T-helper 2 cell (primary cell): ENCODE data around the gene IL31.
"Not testable (repeated sequence)": the region's sequence is repeated elsewhere in the genome, so short reads cannot be mapped to it uniquely, and the experiment has no call there.

Experiments
- DNase-seq, 5 experiments: peaks; one replicate each; pipeline versions ENCODE4 v3.0.0 to v3.0.0-alpha.2; 2012 to 2022

IL31 gene

DNA sequence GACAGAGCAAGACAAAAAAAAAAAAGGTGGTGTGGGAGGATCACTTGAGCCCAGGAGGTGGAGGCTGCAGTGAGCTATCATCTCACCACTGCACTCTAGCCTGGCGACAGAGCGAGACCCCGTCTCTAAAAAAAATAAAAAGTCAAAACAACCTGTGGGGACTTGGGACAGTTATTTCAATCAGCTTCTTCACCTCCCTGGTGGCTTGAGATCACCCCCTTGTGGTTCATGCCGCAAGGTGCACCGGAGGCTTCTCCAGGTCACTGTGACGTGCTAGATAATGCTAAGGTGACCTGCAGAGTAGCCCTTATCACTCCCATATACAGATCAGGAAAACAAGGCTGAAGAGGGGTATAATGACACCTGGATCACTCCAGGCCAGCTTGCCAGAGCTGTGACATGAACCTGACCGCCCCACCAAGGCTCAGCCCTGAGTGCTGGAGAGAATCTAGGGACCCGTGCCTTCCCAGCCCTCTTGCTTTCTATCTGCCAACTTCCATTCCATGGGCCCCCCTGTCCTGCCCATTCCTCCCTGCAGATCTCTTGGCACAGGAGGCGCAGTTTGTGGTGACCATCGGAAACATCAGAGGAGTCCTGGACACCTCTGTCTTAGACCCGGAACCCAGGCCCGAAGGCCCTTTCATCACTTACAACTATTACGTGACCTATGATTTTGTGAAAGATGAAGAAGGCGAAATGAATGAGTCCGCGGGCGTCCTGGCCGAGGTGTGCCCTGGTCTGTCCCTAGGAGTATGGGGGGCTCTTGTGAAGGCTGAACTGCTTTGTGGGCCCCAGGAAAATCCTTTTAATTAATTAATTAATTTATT, 17.0 kb upstream of the IL31 start:
- peak in 4 of 5 experiments; percentile 32 to 84 (median 54) for DNase-seq

DNA sequence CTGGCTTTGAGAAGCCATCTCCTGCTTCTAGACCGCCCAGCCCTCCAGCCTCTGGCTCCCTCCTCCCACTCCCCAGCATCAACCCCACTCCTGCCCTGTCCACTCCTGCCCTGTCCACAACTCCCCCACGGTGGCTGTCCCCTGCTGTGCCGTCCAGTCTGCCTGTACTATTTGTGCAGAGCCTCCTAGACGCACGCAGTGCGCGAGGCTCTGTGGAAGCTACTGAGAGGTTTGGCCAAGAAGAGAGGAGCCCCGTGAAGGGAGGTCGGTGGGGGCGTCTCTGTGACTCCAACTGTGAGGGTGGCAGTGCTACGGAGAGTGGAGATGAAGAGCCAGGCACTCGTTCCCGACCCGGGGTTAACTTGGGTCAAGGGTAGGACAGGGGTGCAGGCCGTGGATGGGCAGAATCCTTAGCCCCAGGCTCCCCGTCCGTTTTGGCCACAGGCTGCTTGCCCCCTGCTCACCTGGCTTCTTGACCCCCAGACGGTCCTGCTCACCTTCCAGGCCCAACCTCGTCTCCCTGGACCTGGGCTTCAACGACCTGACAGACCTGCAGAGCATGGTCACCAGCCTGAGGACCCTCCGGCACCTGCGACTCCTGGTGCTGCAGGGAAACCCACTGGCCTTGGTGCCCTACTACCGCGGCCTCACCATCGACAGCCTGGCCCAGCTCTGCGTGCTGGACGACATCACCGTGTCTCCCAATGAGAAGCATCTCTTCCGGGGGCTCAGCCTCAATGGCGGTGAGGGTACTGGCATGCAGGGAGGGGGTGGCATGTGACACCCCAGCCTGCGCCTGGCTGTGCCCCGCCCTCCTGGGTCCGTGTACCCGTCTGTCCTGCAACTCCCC, 15.8 kb upstream of the IL31 start:
- DNase-seq: no peak

DNA sequence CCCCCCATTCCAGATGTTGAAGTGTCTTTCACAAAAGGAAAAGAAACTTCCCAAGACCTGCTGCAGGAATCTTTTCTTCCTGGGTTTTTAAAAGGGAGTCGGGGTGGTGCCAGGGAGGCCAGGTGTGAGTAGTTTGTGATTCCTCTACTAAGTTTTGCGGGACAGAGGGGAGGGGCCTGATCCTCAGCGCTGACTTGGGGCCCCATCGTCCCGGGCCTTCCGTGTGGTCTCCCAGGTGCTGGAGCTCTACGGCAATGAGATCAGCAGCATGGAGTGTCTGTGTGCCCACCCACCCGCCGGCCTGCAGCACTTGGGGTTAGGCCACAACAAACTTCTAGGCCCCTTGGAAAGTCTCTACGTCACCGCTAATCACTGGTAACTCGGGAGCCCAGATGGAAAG, 13.4 kb upstream of the IL31 start:
- no peak for DNase-seq

DNA sequence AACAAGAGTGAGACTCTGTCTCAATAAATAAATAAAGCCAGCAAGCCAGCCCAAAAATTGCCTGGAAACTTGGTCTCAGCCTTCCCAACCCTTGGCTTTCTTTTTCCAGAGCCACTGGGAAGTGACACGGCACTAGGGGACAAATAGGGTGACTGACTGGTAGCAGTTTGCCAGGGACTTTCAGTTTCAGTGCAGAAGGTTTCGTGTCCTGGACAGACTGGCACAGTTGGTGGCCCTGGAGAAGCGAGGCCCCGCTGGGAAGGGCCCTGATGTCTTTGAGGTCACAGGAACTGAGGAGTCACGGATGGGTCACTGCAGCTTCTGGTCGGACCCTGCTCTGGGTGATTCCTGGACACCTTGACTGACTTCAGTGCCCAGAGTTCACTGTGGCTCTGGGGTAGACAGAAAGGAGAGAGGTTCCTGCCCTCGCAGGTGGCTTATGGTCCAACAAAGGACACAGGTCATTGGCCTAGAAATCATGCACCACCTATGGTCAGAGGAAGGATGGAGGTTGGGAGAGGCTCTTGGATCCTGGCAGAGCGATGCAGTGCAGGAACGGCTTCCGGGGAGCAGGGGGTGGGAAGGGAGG, 11.6 kb upstream of the IL31 start:
- no peak for DNase-seq

DNA sequence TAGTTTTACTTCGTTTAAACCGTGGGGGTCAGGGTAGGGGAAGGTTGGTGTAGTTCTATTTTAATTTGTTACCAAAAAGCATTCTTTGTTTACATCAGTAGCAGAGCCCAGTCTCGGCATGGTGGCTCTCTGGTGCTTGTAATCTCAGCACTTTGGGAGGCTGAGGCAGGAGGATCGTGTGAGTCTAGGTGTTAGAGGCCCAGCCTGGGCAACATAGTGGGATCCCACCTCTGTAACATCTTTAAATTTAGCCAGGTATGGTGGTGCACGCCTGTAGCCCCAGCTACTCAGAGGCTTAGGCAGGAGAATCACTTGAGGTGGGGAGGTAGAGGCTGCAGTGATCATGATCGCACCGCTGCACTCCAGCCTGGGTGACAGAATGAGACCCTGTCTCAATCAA, 11.1 kb upstream of the IL31 start:
- no peak for DNase-seq

DNA sequence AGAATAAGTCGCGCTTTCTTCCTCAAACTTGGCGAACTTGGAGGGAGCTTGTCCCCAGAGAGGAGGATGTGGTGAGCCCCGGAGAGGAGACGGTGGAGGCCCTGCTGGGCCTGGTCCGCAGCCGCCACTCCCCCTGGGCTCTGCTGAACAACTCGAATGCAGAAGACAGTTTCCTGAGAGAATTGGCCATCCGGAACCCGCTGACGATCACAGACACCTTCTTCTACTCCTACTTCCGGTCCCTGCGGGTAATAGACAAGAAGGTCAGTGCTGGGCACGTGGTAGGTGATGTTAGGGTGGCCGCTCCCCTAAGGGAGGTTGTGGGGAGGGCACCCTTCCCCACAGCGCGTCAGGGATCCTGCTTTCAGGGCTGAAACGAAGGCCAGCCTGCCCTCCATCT, 10.5 kb upstream of the IL31 start:
- DNase-seq: no peak

DNA sequence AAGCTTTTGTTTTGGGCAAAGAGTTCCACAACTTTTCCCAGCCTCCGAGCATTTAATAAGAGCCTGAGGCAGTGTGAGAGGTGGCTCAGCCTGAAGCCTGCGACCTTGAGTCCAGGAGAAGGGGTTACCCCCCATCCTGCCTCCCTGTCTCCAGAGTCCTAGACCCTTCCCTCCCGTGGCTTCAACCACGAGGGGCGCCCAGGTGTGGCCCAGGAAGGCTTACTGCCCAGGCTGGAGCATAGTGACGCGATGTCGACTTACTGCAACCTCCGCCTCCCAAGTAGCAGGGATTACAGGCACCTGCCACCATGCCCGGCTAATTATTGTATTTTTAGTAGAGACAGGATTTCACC, 9.5 kb upstream of the IL31 start:
- DNase-seq: no peak

DNA sequence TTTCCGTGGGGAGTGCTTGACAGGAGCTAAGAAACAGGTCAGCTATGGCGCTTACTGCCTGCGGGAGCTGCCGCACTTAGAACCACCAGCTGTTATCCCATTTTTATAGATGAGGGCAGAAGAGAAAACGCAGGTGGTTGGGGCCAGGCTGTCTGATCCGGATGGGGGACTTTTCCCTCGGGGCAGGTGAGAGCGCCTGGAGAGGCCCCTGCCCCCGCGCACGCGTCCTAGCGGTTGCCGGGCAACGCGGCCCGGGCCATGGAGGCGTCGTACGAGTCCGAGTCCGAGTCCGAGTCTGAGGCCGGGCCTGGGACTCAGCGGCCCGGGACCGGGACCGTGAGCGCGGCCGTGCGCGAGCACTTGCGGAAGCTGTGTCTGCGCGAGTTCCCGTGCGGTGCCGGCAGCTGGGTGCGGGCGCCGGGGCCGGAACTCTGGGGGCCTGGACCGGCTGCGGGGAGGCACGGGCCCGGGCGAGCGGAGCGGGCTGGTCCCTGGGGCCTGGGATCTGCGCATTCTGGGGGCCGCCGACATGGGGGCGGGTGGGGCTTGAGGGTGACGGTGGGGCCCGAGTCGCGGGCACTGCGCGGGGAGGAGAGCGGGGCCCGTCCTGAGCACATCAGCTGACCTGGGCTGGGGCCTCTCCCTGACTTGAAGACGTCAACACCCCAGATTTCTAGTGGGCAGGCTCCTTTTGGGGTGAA, 9.0 kb upstream of the IL31 start, which contains the start of gene LRRC43:
LRRC43 (plus strand) TSS at position 237 of the 701 bp plus-strand sequence; CDS start at position 259, 22 bp downstream.
- peak in 1 of 5 experiments; percentile 65 for DNase-seq

DNA sequence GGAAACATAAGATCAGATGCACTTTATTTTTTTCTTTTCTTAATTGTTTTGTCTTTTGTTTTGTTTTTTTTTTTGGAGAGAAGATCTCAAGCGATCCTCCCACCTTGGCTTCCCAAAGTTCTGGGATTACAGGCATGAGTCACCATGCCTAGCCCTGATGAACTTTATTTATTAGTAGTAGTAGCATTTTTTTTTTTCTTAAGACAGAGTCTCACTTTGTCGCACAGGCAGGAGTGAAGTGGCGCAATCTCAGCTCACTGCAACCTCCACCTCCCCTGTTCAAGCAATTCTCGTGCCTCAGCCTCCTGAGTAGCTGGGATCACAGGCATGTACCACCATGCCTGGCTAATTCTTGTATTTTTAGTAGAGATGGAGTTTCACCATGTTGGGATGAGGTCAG, 2.5 kb upstream of the IL31 start:
- not testable (repeated sequence) for DNase-seq

DNA sequence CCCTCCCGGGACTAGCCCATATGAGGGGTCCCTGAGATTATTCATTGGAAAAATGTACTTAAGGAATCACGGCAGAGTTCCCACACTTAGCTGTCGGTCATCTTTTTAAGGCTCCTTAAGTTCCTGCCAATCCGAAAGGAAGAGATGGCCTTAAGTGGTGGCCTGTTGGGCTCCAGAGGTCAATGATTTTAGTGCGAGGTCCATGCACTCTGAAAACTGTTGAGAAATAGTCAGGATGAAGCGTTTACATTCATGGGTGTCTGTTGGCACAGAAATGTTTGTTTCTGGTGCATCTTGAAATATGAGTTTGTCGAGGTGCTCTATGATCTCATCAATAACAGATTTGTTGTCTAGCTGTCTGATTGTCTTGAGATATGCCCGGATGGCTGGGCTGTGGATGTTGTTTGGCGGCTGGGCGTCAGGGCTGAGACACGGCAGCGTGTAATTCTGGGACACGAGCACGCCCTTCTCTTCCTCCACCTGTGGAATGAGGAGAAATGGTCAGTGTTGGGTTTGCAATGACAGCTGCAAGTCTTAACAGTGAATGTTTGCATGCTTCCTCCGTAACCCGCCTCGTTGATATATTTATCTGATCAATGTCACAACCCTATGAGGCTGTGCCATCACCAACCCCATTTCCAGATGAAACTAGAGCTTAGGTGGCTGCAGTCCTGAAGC, 1.6 kb downstream of the IL31 start:
- no peak for DNase-seq

DNA sequence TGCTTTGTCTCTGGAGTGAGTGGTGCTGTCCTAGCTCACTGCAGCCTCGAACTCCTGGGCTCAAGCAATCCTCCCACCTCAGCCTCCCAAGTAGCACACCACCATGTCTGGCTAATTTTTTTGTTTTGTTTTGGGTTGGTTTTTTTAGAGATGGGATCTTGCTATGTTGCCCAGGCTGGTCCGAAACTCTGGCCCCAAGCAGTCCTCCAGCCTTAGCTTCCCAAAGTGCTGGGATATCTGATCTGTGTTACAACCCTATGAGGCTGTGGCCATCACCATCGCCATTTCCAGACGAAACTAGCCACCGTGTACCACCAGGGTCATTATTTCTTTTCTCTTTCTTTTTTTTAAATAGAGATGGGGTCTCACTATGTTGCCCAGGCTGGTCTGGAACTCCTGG, 2.6 kb downstream of the IL31 start:
- no peak for DNase-seq

DNA sequence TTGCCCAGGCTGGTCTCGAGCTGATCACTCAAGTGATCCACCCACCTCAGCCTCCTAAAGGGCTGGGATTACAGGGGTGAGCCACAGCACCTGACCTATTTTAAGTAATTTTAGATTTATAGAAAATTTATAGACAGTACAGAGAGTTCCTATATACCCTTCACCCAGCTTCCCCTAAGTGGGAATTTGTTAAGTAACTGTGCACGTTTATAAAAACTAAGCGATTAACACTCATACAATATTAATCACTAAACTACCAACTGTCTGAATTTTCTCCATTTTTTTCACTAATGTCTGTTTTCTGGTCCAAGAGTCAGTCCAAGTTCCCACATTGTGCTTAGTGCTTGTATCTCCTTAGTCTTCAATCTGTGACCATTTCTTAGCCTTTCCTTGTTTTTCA, 5.5 kb downstream of the IL31 start:
- DNase-seq: no peak

DNA sequence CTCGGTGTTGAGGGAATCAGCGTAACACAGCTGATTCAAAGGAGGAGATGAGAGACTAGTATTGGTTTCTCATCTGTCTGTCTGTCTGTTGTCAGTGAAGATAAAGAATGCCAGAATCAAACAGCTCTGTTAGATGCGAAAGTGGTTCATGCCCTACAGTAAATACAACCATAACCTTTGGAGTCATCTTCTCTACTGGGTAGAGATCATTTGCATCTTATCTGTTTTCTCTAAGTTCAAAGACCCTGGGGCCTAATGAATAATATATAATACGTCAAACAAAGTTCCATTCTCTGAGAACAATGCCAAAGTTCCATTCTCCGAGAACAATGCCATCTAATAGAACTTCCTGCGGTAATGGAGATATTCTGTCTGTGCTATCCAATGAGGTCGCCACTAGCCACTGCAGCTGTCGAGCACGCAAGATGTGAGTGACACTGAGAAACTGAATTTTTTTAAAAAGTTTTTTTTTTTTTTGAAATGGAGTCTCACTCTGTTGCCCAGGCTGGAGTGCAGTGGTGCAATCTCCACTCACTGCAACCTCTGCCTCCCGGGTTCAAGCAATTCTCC, 6.6 kb downstream of the IL31 start:
- peak in 1 of 5 experiments; percentile 77 for DNase-seq

DNA sequence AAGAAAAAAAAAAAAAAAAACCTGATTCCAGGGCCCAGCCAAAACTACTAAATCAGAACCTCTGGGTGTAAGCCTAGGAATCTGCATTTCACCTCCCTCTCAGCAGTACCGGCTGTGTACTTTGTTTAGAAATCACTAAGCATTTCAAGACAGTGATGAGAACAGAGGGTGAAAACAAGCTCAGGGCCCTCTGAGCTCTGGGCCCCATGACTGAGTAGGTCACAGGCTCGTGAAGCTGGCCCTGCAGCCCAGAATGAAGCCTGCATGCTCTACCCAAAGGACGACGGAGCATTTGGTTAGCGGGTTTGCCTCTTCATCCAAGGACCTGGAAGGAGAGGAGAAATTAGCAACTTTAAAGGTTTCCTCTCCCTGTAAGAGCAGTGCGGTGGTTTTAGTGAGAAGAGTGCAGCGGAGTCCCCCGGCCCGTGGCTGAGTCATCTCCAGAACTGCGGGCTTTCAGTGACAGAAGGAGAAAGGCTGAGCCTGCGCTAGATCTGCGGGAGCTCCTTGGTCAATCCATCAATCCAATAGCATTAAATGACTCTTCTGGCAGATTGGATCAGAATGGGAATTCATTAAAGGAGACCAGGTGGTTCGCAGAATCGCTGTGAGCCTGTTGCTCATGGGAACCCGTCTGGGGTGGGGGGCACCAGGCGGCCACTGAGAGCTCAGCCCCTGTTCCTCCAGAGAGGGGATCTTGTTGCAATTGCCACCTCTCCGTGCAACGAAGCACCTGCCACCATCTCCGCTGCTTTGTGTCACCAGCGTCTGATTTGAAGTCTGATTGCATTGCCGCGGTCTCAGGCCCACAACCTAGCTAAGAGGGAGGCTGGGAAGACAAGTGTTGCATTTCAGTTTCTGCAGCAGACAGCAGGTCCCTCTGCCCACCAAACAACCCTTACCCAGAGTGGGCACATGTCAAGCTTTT, 7.3 kb downstream of the IL31 start:
- peak in 2 of 5 experiments; percentile 40 to 98 for DNase-seq

DNA sequence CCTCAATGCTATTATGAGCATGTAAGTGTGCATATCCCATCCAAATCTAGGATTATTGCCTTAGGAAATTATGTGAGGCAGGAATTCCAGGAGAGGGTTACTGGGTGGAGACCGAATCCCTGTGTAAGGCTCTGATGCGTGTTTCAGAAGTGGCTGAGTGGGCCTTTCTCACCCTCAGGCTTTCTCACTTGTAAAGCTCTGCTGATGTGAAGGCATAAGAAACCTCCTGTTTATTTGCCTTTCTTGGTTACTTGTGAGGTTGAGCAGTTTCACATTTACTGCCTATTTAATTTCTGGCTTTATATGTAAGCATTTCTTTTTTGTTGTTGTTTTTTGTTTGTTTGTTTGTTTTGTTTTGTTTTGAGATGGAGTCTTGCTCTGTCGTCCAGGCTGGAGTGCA, 11.0 kb downstream of the IL31 start:
- DNase-seq: peak in 1 of 5 experiments; percentile 66

DNA sequence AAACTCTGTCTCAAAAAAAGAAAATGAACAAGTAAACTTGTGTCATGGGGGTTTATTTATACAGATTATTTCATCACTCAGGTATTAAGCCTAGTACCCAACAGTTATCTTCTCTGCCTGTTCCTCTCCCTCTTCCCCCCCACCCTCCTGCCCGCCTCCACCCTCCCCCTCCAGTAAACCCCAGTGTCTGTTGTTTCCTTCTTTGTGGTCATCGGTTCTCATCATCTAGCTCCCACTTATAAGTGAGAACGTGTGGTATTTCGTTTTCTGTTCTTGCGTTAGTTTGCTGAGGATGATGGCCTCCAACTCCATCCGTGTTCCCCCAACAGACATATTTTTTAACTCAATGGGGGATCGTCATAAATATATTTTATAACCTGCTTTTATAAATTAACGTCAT, 12.3 kb downstream of the IL31 start:
- peak in 2 of 5 experiments; percentile 21 to 93 for DNase-seq

DNA sequence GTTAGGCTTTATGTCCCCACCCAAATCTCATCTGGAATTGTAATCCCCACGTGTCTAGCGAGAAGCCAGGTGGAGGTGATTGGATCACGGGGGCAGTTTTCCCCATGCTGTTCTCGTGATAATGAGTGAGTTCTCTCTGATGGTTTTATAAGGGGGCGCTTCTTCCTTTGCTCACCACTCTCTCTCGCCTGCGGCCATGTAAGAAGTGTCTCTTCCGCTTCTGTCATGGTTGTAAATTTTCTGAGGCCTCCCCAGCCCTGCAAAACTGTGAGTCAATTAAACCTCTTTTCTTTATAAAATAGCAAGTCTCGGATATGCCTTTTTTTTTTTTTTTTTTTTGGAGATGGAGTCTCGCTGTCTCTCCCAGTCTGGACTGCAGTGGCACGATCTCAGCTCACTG, 13.3 kb downstream of the IL31 start:
- no peak for DNase-seq

DNA sequence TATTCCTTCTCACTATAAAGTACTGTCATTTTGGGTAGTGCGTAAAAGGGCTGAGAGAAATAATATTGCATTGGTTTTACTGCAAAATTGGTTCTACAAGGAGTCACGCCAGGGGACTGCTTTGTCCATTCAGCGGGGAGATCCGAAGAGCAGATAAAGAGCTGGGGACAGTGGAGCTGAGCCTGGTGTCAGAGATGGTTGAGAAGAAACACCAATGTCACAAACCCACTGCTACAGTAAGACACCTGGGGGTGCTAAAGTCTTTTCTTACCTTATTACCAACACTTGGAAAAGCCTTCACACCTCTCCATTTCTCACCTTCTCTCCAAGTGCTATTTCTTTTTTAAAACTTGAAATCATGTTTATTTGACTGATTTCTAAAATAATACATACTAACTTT, 14.1 kb downstream of the IL31 start:
- peak in 1 of 5 experiments; percentile 54 for DNase-seq

DNA sequence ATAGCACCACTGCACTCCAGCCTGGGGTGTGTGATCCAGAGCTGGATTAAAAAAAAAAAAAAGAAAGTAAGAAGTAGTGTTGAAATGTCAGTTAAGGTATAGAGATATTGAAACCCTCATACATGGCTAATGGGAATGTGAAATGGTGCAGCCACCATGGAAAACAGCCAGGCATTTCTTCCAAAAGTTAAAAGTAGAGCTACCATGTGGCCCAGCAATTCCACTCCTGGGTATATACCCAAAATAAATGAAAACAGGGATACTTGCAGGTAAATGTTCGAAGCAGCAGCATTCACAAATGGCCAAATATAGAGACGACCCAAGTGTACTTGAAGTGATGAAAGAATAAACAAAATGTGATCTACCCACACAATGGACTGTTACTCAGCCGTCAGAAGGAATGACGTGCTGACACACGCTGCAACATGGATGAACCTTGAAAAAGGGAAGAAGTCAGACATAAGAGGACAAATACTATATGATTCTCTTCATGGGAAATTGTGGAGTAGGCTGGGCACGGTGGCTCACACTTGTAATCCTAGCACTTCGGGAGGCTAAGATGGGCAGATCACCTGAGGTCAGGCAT, 15.2 kb downstream of the IL31 start:
- DNase-seq: no peak

DNA sequence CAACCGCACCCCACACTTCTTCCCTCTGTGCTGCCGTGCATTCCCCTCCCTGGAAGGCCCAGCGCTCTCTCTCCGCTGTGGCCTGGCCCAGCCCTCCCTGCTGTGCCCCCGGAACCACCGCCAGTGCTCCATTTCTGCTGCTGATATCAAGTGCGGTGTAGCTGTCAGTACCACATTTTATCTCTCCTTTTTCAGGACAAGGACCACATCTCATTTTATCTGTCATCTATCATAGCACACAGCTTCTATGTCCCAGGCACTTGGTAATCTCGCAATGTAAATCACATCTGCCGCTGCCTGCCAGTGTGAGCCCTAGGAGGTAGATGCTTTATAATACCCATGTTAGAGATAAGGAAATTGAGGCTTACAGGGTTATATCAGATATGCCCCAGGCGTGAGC, 18.3 kb downstream of the IL31 start:
- DNase-seq: peak in 1 of 5 experiments; percentile 68
